Measurements from ENCODE around the gene PANK4. TPM values are rescaled to one million over a fixed set of nuclear protein-coding genes. Genes with fewer than 3 reads are reported as not detected.

The PANK4 gene
- total RNA-seq, 1 donor from 2014 or later = 49.1 TPM

DNA sequence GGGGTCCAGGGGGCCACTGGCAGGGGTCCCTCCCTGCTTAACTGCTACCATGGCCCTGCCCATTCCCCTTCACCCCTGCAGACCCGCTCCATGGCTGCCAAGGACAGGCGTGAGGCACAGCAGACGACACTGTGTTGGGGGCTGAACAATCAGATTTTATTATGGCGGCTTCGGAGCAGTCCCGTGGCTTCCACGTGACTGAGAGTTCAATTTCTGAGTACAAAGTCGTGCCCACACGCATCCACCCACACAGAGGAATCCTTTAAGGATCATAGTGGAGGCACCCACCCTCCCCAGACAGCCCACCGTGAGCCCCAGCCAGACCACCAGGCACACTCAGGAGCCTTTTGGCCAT lies 2.2 kb upstream of the PANK4 start:
- intact Hi-C loops (cut with micrococcal nuclease) = loop anchor here (5.0 to 10.0 kb wide), 2 partner anchors 214 to 396 kb away; no protein-coding TSS in a partner anchor
- Mint-ChIP-seq H3K4me1 (ENCODE audit: low read depth) (peaks cover 19% of the 10 kb centered on the region), H3K4me3 (ENCODE audit: low read depth) (no peak overlapping the region), H3K36me3 (ENCODE audit: low read depth) (peaks cover 3% of the 10 kb centered on the region), H3K9me3 (no peaks in the 10 kb centered on the region), H3K27me3 (ENCODE audit: low read depth) (peaks cover 32% of the 10 kb centered on the region), H3K27ac (no peak overlapping the region)
- no peak for DNase-seq (ENCODE audit: low spot score)

DNA sequence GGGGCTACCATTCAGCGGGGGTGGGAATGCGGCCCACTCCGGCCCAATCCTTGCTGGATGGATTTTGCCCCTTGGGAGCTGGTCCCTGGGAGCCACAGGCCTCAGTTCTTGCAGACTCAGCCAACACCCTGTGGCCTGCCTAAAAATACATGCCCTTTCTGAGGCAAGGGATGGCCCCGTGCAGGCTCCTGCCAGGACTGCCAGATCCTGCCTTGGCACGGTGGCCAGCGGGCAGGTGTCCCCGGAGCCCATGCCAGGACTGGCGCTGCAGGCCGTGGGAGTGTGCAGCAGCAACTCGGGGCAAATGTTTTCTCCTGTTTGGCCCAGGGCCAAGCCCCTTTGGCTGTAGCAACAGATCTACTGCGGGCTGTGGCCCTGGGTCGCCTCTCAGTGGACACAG lies 1.6 kb upstream of the PANK4 start:
- Mint-ChIP-seq H3K27ac (no peak overlapping the region), H3K4me3 (ENCODE audit: low read depth) (no peak overlapping the region), H3K27me3 (ENCODE audit: low read depth) (peaks cover 27% of the 10 kb centered on the region), H3K36me3 (ENCODE audit: low read depth) (peaks cover 3% of the 10 kb centered on the region), H3K4me1 (ENCODE audit: low read depth) (peaks cover 24% of the 10 kb centered on the region), H3K9me3 (no peaks in the 10 kb centered on the region)
- intact Hi-C loops (cut with micrococcal nuclease) = loop anchor here (5.0 to 10.0 kb wide), 2 partner anchors 213 to 396 kb away; no protein-coding TSS in a partner anchor
- no peak for DNase-seq (ENCODE audit: low spot score)

DNA sequence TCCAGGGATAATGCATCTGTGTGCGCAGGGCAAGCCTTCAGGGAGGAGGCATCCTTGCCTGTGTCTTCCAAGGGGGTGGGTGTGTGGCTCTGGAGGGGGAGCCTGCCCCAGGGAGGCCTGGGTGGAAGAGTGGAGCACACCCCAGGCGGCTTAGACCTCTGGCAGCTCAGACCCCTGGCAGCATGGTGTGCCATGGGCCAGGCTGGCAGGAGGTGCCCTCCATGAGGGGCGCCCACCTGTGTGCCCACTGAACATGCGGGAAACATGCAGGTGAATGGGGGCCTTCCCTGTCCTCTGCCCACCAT lies 1.1 kb upstream of the PANK4 start:
- H3K4me1 Mint-ChIP-seq (ENCODE audit: low read depth) = peaks cover 29% of the 10 kb centered on the region
- no peaks in the 10 kb centered on the region for H3K9me3 Mint-ChIP-seq
- intact Hi-C loops (cut with micrococcal nuclease) = loop anchor here (2.0 to 10.0 kb wide), 3 partner anchors 213 to 395 kb away; partner anchors contain the start of gene FAAP20
- H3K4me3 Mint-ChIP-seq (ENCODE audit: low read depth) = no peak overlapping the region
- peaks cover 25% of the 10 kb centered on the region for H3K27me3 Mint-ChIP-seq (ENCODE audit: low read depth)
- peaks cover 6% of the 10 kb centered on the region for H3K36me3 Mint-ChIP-seq (ENCODE audit: low read depth)
- no peak overlapping the region for H3K27ac Mint-ChIP-seq
- DNase-seq (ENCODE audit: low spot score) = no peak

DNA sequence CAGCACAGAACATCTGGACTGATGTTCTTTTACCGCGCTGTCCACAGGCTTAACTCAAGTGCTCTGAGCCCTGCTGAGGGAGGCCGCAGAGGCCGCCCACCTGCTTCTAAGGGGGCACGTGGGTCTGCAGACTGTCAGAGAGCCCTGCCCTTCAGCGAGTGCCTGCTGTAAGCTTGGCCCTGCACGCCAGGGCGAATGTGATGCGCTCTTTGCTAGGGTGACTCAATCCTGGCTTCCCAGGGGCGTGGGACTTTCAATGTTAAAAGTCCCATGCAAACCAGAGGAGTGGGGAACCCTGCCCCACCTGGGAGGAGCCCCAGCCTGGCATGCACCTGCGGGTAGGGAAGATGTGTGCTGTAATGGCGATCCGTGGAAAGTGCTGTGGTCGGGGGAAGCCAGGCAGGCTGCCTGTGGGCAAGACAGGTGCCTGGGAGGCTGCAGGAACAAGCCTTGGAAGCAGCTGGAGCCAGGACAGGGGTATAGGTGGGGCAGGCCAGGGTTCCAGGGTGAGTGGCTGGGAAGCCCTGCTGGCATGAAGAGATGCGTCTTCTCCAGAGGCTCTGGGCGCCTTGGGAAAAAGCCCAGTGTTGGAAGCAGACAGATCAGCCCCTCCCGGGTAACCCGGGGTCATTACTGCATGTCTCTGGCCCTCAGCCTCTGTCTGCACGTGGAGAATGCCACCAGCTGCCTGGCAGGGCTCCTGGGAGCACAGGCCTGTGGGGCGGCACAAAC lies 594 bp upstream of the PANK4 start:
- H3K27me3 Mint-ChIP-seq (ENCODE audit: low read depth) = peaks cover 23% of the 10 kb centered on the region
- H3K9me3 Mint-ChIP-seq = no peaks in the 10 kb centered on the region
- peaks cover 31% of the 10 kb centered on the region for H3K4me1 Mint-ChIP-seq (ENCODE audit: low read depth)
- H3K36me3 Mint-ChIP-seq (ENCODE audit: low read depth) = peaks cover 11% of the 10 kb centered on the region
- peak; percentile 38 for DNase-seq (ENCODE audit: low spot score)
- H3K4me3 Mint-ChIP-seq (ENCODE audit: low read depth) = peak overlapping the region; percentile 19
- intact Hi-C loops (cut with micrococcal nuclease) = loop anchor here (1.0 to 10.0 kb wide), 7 partner anchors 20 to 395 kb away; partner anchors contain the start of genes FAAP20, MORN1, PEX10 and RER1
- no peak overlapping the region for H3K27ac Mint-ChIP-seq

DNA sequence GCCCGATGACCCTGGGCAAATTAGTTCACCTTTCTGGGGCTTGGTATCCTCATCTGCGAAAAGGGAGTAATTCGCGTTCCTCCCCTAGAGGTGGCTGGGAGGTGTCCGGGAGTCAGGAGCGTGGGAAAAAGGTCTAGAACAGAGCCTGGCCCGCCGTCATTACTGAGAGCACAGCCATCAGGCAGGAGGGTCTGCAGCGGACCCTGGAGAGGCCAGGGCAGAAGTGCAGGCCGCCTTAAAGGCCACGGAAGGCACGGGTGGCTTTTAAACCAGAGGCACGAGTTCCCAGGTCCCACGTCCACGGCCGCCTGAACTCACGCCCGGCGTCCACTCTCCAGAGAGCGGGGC lies 850 bp downstream of the PANK4 start:
- peaks cover 31% of the 10 kb centered on the region for H3K4me1 Mint-ChIP-seq (ENCODE audit: low read depth)
- no peaks in the 10 kb centered on the region for H3K9me3 Mint-ChIP-seq
- H3K27ac Mint-ChIP-seq = peak overlapping the region; percentile 37
- peaks cover 21% of the 10 kb centered on the region for H3K36me3 Mint-ChIP-seq (ENCODE audit: low read depth)
- no peak for DNase-seq (ENCODE audit: low spot score)
- intact Hi-C loops (cut with micrococcal nuclease) = loop anchor here (5.0 to 10.0 kb wide), 2 partner anchors 211 to 393 kb away; no protein-coding TSS in a partner anchor
- H3K4me3 Mint-ChIP-seq (ENCODE audit: low read depth) = peak overlapping the region; percentile 78
- H3K27me3 Mint-ChIP-seq (ENCODE audit: low read depth) = peaks cover 12% of the 10 kb centered on the region

DNA sequence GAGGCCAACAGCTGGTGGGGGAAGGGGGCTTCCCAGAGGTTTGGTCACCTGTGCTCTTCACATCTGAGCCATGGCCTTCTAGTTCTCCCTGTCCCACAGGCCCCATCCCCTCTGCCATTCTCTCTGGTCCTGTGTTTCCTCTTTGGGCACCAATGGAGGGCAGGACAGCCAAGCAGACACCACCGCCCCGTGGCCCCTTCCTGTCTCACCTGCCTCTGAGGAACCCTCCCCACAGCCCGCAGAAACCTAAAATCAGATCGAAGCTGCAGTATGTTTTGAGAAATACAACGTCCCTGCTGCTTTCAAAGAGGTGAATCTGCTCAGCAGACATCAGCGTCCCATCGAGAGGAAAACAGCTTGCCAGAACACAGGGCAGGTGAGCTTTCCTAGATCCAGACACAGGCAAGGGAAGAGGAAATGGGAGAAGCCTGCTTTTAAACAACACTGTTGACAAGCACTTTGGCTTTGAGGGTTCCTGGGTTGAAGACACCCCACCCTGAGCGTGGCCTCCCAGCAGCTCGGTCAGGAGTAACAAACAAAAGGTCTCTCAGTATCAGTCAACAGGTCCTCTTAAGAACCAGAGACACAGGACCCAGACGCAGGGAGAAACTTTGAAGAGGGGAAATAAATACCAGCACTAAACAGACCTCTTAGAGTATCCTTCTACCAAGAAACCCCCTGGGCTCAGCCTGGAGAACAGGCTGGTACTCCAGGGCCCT lies 2.3 kb downstream of the PANK4 start:
- H3K27ac Mint-ChIP-seq = peak overlapping the region; percentile 87
- peak overlapping the region; percentile 78 for H3K4me3 Mint-ChIP-seq (ENCODE audit: low read depth)
- peaks cover 31% of the 10 kb centered on the region for H3K4me1 Mint-ChIP-seq (ENCODE audit: low read depth)
- H3K9me3 Mint-ChIP-seq = no peaks in the 10 kb centered on the region
- H3K27me3 Mint-ChIP-seq (ENCODE audit: low read depth) = peaks cover 11% of the 10 kb centered on the region
- peaks cover 23% of the 10 kb centered on the region for H3K36me3 Mint-ChIP-seq (ENCODE audit: low read depth)
- peak; percentile 51 for DNase-seq (ENCODE audit: low spot score)
- intact Hi-C loops (cut with micrococcal nuclease) = loop anchor here (10.0 kb wide), 1 partner anchor 209 kb away; no protein-coding TSS in a partner anchor

DNA sequence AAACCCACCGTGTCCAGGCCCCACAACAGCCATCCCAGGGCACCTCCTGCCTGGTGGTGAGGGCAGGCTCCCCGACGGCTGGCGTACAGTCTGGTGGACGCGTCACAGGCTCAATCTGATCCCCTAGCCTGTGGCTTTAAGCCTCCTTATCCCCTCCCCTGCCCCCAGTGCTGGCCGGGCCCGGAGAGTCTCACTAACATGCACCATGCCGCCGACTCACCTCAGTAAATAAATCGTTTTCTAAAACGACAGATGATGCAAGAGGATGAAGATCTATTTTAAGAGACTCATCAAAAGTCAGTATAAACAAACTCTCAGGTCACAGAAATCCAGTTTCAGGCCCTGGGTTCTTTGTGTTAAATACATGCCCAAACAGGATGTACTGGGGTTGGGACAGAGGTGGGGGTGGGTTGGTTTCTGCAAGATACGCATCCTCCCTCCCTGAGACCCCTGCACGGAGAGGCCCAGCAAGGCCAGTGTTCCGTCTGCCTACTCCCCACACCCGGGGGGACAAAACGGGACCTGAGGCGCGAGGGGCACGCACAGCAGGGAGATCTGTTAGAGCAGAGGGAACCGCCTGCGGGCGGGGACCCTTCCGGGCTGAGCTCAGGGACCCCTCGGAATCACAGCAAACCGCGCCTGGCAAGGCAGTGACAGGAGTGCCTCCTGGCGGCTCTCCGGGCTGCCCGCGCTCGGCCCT lies 3.1 kb downstream of the PANK4 start:
- no peak for DNase-seq (ENCODE audit: low spot score)
- Mint-ChIP-seq H3K27me3 (ENCODE audit: low read depth) (peaks cover 6% of the 10 kb centered on the region), H3K36me3 (ENCODE audit: low read depth) (peaks cover 31% of the 10 kb centered on the region), H3K4me1 (ENCODE audit: low read depth) (peaks cover 31% of the 10 kb centered on the region), H3K4me3 (ENCODE audit: low read depth) (peak overlapping the region; percentile 78), H3K27ac (peak overlapping the region; percentile 87), H3K9me3 (no peaks in the 10 kb centered on the region)
- intact Hi-C loops (cut with micrococcal nuclease) = loop anchor here (10.0 kb wide), 1 partner anchor 209 kb away; no protein-coding TSS in a partner anchor

DNA sequence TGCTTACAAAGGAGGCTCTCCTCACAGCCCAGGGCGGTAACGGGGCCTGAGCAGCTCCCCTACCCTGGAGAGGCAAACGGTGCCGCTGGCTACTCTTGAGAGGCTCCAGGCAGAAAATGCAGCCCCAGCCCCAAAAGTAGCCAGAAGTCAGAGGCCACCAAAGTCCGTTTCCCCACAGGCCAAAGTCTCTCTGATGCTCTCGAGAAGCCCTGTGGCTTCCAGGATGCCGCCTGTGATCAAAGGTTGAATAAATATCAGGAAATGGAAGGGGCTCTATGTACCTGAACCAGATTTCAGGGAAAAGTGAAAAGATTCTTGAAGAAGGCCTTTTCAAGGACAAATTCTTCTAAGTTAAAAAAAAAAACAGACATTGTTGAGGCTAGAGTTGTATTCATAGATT lies 4.2 kb downstream of the PANK4 start:
- intact Hi-C loops (cut with micrococcal nuclease) = loop anchor here (10.0 kb wide), 1 partner anchor 207 kb away; no protein-coding TSS in a partner anchor
- Mint-ChIP-seq H3K27me3 (ENCODE audit: low read depth) (peaks cover 4% of the 10 kb centered on the region), H3K4me1 (ENCODE audit: low read depth) (peaks cover 31% of the 10 kb centered on the region), H3K4me3 (ENCODE audit: low read depth) (no peak overlapping the region), H3K27ac (no peak overlapping the region), H3K36me3 (ENCODE audit: low read depth) (peaks cover 37% of the 10 kb centered on the region), H3K9me3 (no peaks in the 10 kb centered on the region)
- DNase-seq (ENCODE audit: low spot score) = no peak

DNA sequence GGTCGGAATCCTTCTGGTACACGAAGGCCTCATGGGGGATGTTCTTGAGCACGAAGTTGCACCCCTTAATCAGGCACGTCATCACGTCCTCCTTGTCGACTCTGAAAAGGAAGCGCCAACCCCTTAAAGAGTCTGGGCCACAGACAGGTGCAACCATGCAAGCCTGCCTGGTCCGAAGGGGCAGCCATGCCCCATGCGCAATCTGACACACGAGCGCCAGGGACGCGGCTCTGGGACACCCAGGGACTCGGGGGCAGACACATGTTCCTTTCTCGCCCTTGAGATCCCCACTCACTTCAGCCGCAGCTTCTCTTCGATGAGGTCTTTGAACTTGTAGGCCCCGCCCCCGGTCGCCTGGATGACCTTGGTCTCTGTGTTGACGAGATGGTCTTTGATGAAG lies 5.6 kb downstream of the PANK4 start:
- Mint-ChIP-seq H3K4me1 (ENCODE audit: low read depth) (peaks cover 26% of the 10 kb centered on the region), H3K27ac (no peak overlapping the region), H3K36me3 (ENCODE audit: low read depth) (peaks cover 47% of the 10 kb centered on the region), H3K9me3 (no peaks in the 10 kb centered on the region), H3K4me3 (ENCODE audit: low read depth) (no peak overlapping the region), H3K27me3 (ENCODE audit: low read depth) (no peaks in the 10 kb centered on the region)
- intact Hi-C loops (cut with micrococcal nuclease) = loop anchor here (10.0 kb wide), 1 partner anchor 206 kb away; no protein-coding TSS in a partner anchor
- DNase-seq (ENCODE audit: low spot score) = no peak

DNA sequence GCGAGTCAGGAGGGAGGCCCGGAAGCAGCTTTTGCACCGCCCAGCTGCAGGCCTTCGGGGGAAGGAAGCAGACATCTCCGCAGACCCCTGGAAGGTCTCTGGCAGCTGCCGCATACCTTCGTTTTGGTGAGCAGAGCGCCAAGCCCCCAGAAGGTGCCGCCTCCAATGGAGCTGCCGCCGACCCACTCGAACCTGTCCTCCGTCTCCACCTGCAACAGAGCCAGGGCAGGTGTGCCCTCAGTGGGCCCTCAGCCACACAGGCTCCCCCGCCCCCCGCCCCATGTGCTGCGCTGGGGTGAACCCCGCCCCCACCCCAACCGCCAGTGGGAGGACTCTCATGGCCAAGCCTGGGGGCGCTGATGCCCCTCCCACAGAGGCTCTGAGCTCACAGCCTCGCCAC lies 6.2 kb downstream of the PANK4 start:
- H3K4me3 Mint-ChIP-seq (ENCODE audit: low read depth) = no peak overlapping the region
- H3K4me1 Mint-ChIP-seq (ENCODE audit: low read depth) = peaks cover 26% of the 10 kb centered on the region
- no peak for DNase-seq (ENCODE audit: low spot score)
- intact Hi-C loops (cut with micrococcal nuclease) = loop anchor here (10.0 kb wide), 1 partner anchor 205 kb away; no protein-coding TSS in a partner anchor
- H3K36me3 Mint-ChIP-seq (ENCODE audit: low read depth) = peaks cover 47% of the 10 kb centered on the region
- no peak overlapping the region for H3K27ac Mint-ChIP-seq
- no peaks in the 10 kb centered on the region for H3K27me3 Mint-ChIP-seq (ENCODE audit: low read depth)
- H3K9me3 Mint-ChIP-seq = no peaks in the 10 kb centered on the region

DNA sequence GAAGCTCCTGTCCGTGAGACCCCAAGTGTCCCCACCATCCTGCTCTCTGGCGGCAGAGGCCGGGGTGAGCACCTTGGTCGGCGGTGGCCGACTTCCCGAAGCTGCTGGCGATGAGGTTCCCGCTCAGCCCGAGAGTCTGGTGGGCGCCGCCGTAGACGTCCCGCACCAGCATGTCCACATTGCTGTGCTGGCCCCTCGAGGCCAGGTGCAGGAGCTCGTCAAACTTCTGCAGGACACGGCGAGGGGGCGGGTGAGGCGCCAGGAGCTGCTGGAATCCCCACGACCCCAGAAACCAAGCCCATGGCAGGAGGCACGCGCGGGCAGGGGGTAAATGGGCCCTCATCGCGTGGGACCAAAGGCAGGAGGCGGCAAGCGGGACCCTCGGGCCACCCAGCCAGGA lies 6.7 kb downstream of the PANK4 start:
- no peaks in the 10 kb centered on the region for H3K27me3 Mint-ChIP-seq (ENCODE audit: low read depth)
- H3K27ac Mint-ChIP-seq = no peak overlapping the region
- no peak overlapping the region for H3K4me3 Mint-ChIP-seq (ENCODE audit: low read depth)
- DNase-seq (ENCODE audit: low spot score) = no peak
- intact Hi-C loops (cut with micrococcal nuclease) = loop anchor here (10.0 kb wide), 1 partner anchor 205 kb away; no protein-coding TSS in a partner anchor
- H3K4me1 Mint-ChIP-seq (ENCODE audit: low read depth) = peaks cover 21% of the 10 kb centered on the region
- no peaks in the 10 kb centered on the region for H3K9me3 Mint-ChIP-seq
- peaks cover 45% of the 10 kb centered on the region for H3K36me3 Mint-ChIP-seq (ENCODE audit: low read depth)

DNA sequence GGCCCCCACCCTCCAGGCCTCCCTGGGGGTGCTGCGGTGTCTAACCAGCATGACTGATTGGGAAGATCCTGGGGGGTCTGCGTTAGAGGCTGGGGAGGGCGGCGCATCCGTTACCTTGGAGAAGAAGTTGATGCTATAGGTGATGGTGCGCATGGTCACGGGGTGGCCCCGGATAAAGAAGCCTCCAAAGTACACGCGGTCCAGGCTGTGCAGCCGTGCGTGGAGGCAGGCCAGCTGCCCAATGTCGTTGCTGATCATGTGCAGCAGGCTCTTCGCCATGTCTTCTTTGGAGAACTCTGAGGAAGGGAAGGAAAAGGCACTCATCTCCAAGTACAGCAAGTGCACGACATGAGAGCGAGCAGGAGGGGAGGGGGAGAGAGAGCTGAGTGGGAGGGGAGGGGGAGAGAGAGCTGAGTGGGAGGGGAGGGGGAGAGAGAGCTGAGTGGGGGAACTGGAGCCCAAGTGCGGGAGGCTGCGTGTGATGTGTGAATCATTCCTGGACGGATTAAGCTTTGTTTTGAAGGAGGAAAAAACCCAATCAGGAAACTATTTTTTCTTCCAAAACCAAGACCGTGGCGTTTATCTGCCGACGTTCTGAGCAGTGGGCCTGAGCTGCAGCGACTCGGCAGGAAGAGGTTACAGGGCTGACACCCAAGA lies 7.2 kb downstream of the PANK4 start:
- Mint-ChIP-seq H3K9me3 (no peaks in the 10 kb centered on the region), H3K27ac (no peak overlapping the region), H3K27me3 (ENCODE audit: low read depth) (no peaks in the 10 kb centered on the region), H3K4me1 (ENCODE audit: low read depth) (peaks cover 16% of the 10 kb centered on the region), H3K36me3 (ENCODE audit: low read depth) (peaks cover 45% of the 10 kb centered on the region), H3K4me3 (ENCODE audit: low read depth) (no peak overlapping the region)
- intact Hi-C loops (cut with micrococcal nuclease) = no loop called here
- DNase-seq (ENCODE audit: low spot score) = no peak
